GM06990 (cell line): ENCODE data around the gene HSPG2.

Experiments
- DNase-seq: peaks from one replicate; pipeline ENCODE4 v3.0.0-alpha.2; 2011; ENCODE audit not compliant: insufficient read length; ENCODE audit errors: extremely low read depth
- H3K27me3 ChIP-seq: replicated peaks from 2 replicates; pipeline ENCODE4 v1.6.0; 2011; ENCODE audit warnings: low read length; ENCODE audit not compliant: control insufficient read depth, insufficient read depth
- H3K36me3 ChIP-seq: 2 replicates; pipeline ENCODE4 v1.5.1; 2011; ENCODE audit warnings: low read length; ENCODE audit not compliant: control insufficient read depth, insufficient read depth
- H3K4me3 ChIP-seq: replicated peaks from 2 replicates; pipeline ENCODE4 v1.5.1; 2011; ENCODE audit warnings: low read depth, mild to moderate bottlenecking, control low read depth, low read length
- CTCF ChIP-seq: IDR thresholded peaks from 2 replicates; pipeline ENCODE4 v1.5.1; 2011; ENCODE audit warnings: low read length, control low read depth, mild to moderate bottlenecking, inconsistent platforms; ENCODE audit not compliant: insufficient read depth, poor library complexity, severe bottlenecking

Gene HSPG2

DNA sequence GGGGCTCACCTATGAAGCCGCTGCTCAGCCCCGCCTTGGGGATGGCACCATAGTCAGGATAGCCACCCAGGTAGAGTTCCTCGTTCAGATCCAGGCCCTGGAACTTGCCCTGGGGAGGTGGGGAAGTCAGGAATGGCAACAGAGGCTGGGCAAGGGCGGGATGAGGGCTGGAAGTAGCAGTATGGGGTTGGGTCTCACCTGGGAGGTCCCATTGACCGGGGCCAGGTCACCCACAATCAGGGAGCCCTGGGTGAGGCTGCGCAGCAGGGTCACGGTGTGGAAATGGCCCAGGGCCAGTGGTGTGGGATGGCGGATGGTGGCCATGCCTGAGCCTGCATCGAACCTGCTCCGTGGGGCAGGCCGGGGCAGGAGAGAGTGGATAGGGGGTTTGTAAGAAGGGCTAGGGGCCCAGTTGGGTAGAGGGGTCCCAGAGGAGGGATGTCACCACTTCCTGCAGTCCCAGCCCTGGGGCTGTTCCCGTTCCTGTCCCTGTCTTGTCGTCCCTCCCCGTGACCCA, 105.6 kb downstream of the HSPG2 start:
- no peak for TF ChIP-seq CTCF
- no peak for DNase-seq
- Histone ChIP-seq H3K36me3 (no peaks in the 10 kb centered on the region), H3K27me3 (no peaks in the 10 kb centered on the region; the same call in 1 of the 2 replicates), H3K4me3 (no peak overlapping the region)

DNA sequence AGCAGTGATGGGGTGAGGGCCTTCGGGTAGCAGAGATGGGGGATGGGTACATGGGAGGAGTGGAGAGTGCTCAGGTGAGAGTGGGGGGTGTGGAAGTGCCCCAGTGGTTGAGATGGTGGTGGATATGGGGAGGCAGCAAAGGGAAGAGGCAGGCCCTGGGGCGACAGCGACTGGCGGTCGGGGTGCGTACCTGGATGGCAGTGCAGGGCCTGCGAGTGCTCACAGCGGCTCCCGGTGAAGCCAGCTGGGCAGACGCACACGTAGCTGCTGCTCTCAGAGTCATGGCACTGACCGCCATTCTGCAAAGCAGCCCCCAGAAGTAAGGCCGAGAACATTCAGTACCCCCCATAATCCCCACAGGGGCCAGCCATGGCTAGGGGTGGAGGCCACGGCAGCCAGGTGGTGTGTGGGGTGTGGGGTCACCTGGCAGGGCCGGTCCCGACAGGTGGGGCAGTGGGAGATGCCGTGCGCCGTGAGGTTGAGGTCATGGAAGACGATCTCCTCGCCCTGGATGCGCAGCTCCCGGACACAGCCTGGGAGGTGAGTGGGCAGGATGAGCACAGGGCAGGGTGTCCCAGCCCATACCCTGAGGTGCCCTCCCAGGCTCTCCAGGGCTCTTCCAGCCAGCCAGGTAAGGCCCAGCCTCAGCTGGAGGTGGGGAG, 106.2 kb downstream of the HSPG2 start:
- no peak for DNase-seq
- Histone ChIP-seq H3K4me3 (no peak overlapping the region), H3K27me3 (no peaks in the 10 kb centered on the region; the same call in 1 of the 2 replicates), H3K36me3 (no peaks in the 10 kb centered on the region)
- TF ChIP-seq CTCF, result no peak

DNA sequence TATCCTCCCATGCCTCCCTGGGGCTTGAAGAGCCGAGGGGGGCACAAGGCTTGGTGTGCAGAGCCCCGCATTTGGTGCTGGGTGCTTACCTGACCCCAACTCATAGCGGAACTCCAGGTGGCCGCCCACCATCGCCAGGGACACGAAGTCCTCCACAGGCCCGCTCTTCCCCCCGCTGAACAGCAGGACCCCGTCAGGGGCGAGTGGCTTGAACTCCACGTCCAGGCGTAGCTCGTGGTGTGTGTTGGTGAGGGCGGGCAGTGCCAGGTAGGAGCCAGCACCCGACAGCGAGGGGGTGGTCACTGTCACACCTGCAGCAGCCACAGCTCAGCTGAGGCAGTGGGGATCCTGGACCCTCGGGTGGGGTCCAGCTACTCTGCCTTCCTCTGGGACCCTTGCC, 107.8 kb downstream of the HSPG2 start:
- no peaks in the 10 kb centered on the region for H3K36me3 ChIP-seq
- H3K27me3 ChIP-seq, result no peaks in the 10 kb centered on the region; the same call in 1 of the 2 replicates
- H3K4me3 ChIP-seq, result no peak overlapping the region
- TF ChIP-seq CTCF, result no peak
- DNase-seq, result no peak

GRCh38 chr1:21828506-21829210, 108.5 kb downstream of the HSPG2 start:
- TF ChIP-seq CTCF, result no peak
- DNase-seq, result no peak
- Histone ChIP-seq H3K36me3 (no peaks in the 10 kb centered on the region), H3K4me3 (no peak overlapping the region), H3K27me3 (no peaks in the 10 kb centered on the region; the same call in 1 of the 2 replicates)

DNA sequence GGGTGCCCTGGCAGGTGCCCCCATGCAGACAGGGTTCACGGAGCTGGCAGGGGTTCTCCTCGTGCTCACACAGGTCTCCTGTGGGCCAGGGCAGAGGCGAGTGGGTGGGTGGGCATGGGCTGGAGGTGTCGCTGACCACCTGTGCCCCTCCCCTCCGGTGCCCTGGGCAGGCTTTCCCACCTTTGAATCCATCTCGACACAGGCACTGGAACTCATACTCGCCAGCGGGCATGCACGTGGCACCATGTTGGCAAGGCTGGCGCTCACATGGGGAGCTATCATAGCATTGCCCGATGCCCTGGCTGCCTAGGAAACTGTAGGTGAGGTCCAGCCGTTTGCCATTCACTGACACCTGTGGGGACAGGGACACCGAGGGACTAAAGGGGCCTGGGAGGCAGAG, 109.0 kb downstream of the HSPG2 start:
- Histone ChIP-seq H3K27me3 (no peaks in the 10 kb centered on the region; the same call in 1 of the 2 replicates), H3K4me3 (no peak overlapping the region), H3K36me3 (no peaks in the 10 kb centered on the region)
- no peak for DNase-seq
- TF ChIP-seq CTCF, result no peak
